HG02870 (cell line): ENCODE measurements around the gene VTCN1.
"Not testable (repeated sequence)": the region's sequence is repeated elsewhere in the genome, so short reads cannot be mapped to it uniquely, and the experiment has no call there.

Experiments
- ATAC-seq: cut with Tn5 transposase; IDR thresholded peaks from one replicate; pipeline ENCODE4 v1.9.1; 2021; ENCODE audit warnings: mild to moderate bottlenecking, moderate library complexity; ENCODE audit not compliant: unreplicated experiment

The VTCN1 gene

GRCh38 chr1:117101858-117102257 lies 108.9 kb downstream of the VTCN1 start:
- ATAC-seq, result not testable (repeated sequence)

DNA sequence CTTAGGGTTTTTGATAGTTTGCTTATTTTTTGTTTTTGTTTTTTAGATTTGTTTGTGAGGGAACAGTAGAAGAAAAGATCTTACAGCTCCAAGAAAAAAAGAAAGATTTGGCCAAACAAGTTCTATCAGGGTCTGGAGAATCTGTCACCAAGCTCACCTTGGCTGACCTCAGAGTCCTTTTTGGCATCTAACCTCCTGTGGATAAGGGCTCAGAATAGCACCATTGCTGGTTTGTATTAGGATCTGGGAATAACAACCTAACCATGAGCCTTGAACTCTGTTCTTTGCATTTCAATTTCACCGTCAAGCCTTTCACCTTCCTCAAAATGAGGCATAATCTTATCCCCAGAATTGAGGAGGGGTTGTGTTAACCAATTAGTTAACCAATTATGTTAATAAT lies 109.4 kb downstream of the VTCN1 start:
- no peak for ATAC-seq

- ATAC-seq, result no peak
Observed at GRCh38 chr1:117098287-117098890, 112.3 kb downstream of the VTCN1 start.

DNA sequence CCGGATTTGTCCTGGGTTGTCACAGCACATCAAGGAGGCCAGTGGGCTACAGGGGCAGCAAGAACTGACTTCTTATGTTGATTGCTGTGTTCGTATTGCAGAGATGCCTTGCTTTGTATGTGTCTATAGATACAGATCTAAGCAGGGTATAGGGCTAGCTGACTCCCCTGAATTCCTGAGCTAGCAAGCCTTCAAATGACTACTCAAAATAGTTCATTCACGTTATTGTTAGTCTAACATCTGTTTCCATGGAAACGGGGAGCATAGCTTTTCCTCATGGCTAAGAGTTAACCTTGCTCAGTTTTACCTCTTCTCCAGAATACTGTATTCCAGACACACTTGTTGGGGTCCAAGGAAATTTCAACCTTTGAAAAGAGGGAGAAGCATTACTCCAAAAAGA lies 113.3 kb downstream of the VTCN1 start:
- ATAC-seq, result no peak

DNA sequence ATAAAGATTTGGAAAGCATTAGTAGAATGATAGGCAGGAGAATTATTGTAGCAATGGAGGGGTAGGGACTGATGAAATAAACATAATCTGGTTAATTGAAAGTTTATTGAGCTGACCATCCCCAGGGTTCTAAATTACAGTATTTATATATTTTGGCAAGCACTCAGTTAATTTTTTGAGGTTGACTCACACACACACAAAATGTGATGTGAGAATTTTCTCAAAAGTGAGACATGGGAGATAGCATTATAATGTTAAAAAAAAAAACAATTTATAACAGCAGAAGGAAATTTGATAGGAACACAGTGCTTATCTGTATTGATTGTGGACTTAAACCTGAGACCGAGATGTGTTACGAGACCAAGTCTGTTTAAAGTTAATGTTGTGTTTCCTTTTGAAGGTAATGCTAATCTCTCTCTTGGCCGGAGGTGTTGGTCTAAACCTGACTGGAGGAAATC lies 113.7 kb downstream of the VTCN1 start:
- no peak for ATAC-seq

- no peak for ATAC-seq
Observed at GRCh38 chr1:117094841-117095604, 115.7 kb downstream of the VTCN1 start.

DNA sequence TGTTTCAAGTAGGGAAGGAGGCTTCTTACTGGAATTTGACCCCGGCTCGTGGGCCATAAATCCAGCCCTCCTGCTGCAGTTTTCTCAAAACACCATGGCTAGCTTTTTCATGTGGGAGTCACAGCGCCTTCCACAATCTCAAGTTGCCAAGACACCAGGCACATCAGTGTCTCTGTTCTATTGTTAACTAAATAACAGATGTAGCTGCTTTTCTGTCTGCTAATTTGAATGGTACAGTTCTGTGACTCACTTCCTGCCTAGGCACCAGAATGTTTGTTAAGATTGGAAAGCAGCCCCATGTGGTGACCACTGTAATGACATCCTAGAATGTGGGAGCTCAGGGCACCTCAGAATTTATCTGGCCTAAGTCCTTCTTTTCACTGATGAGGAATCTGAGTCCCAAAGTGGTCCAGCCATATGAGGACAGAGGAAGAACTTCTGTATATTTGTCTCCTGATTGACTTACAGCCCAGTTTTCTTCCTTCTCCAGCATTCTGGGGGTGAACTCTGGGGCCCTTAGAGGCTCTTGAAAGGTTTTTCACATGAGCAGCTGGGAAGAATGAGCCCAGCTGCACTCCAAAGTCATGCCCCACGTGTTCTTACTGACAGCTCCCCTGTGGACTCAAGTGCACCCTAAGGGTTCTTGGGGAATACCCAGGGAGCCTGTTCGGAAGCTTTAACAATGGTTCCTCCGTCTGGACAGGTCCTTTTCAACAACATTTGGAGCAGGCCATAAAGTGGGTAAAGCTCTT lies 116.7 kb downstream of the VTCN1 start:
- ATAC-seq, result peak; percentile 62
